Prostate gland (tissue), 2 donors: ENCODE data around the gene PRKAA1. TPM values are rescaled to one million over a fixed set of nuclear protein-coding genes. Genes with fewer than 3 reads are reported as not detected.
"Not testable (repeated sequence)": the region's sequence is repeated elsewhere in the genome, so short reads cannot be mapped to it uniquely, and the experiment has no call there.

ENCODE experiments used
- DNase-seq: peaks from one replicate; pipeline ENCODE4 v3.0.0-alpha.2; 2019; ENCODE audit warnings: low spot score
- H3K27ac ChIP-seq, 2 donors: fragments of 200-600 bp; sonication (generic); 2 replicates each; pipeline ENCODE4 v1.5.1; 2017 to 2019
- H3K27me3 ChIP-seq: fragments of 200-600 bp; sonication (generic); replicated peaks from 2 replicates; pipeline ENCODE4 v1.5.1; 2019; ENCODE audit not compliant: insufficient read depth
- H3K36me3 ChIP-seq, 2 donors: fragments of 200-600 bp; sonication (generic); 1 replicate in 1 of 2; 2 replicates in 1 of 2; pipeline versions ENCODE4 v1.5.1 to v1.8.1; 2017 to 2019
- H3K4me1 ChIP-seq: fragments of 200-600 bp; sonication (generic); replicated peaks from 2 replicates; pipeline ENCODE4 v1.5.1; 2019
- H3K4me3 ChIP-seq, 2 donors: fragments of 200-600 bp; sonication (generic); 2 replicates each; pipeline ENCODE4 v1.5.1; 2017 to 2019
- H3K9me3 ChIP-seq: fragments of 200-600 bp; sonication (generic); 2 replicates; pipeline ENCODE4 v1.5.1; 2017
- CTCF ChIP-seq, 4 experiments: fragments of 200-600 bp in 2 of 4; fragments of 450-650 bp in 2 of 4; sonication (generic) in 2 of 4; IDR thresholded peaks; 1 replicate in 3 of 4; 2 replicates in 1 of 4; pipeline ENCODE4 v1.5.1; 2016 to 2019; ENCODE audit warnings: antibody characterized with exemption in 4 of 4, mild to moderate bottlenecking in 2 of 4, moderate library complexity in 2 of 4
- POLR2A ChIP-seq: fragments of 450-650 bp; IDR thresholded peaks from one replicate; pipeline ENCODE4 v1.6.1; 2016; ENCODE audit warnings: antibody characterized with exemption, mild to moderate bottlenecking
- POLR2AphosphoS5 ChIP-seq: sonication (generic); formaldehyde crosslinking; IDR thresholded peaks from one replicate; pipeline ENCODE4 v1.6.1; 2017; ENCODE audit warnings: antibody characterized with exemption
- WGBS: methylation state at CpG from one replicate; pipeline ENCODE4 v1.1.5; 2018; 5-methylcytosine and 5-hydroxymethylcytosine counted together
- intact Hi-C: fragments of 100-400 bp; cut with DNase I; formaldehyde crosslinking; loops from one replicate; pipeline ENCODE4 v1.14.2; 2022
- small RNA-seq, 2 donors: library from RNA; depleted of rRNA; stranded (forward); fragments of <200 nt; gene quantifications; one replicate each; pipeline ENCODE3, GENCODE V24; 2016
- total RNA-seq, 2 donors: library from RNA; depleted of rRNA; stranded (reverse); fragments of >200 nt; gene quantifications; one replicate each; pipeline ENCODE4 v1.1.0, GENCODE V29; 2016

The PRKAA1 gene
- total RNA-seq, 2 donors from 2014 or later, result 64.9 to 110 TPM

- Histone ChIP-seq H3K4me1 (no peaks in the 10 kb centered on the region), H3K27me3 (no peaks in the 10 kb centered on the region), H3K27ac (no peak overlapping the region), H3K4me3 (no peak overlapping the region), H3K36me3 (no peaks in the 10 kb centered on the region), H3K9me3 (no peaks in the 10 kb centered on the region)
- TF ChIP-seq POLR2AphosphoS5 (no peak), CTCF (IDR thresholded peaks at IDR 0.05) (no peak), POLR2A (no peak)
- intact Hi-C loops, result no loop called here
- WGBS, result 88% methylated on average over 2 of the region's 2 CpGs
- no peak for DNase-seq
These were observed 82.2 kb downstream of the PRKAA1 start for GRCh38 chr5:40716000-40716399.

- Histone ChIP-seq H3K27me3 (no peaks in the 10 kb centered on the region), H3K4me3 (no peak overlapping the region), H3K36me3 (no peaks in the 10 kb centered on the region), H3K27ac (no peak overlapping the region), H3K9me3 (no peaks in the 10 kb centered on the region), H3K4me1 (no peaks in the 10 kb centered on the region)
- intact Hi-C loops, result no loop called here
- no peak for DNase-seq
- TF ChIP-seq POLR2A, result no peak
- no peak for TF ChIP-seq POLR2AphosphoS5
- TF ChIP-seq CTCF (IDR thresholded peaks at IDR 0.05), result no peak
These were observed 84.2 kb downstream of the PRKAA1 start for GRCh38 chr5:40714001-40714400.

- H3K4me3 ChIP-seq, intact Hi-C loops, DNase-seq, H3K27me3 ChIP-seq, H3K27ac ChIP-seq, H3K36me3 ChIP-seq, H3K9me3 ChIP-seq, H3K4me1 ChIP-seq: not testable (repeated sequence)
These were observed 87.6 kb downstream of the PRKAA1 start for GRCh38 chr5:40710575-40710974.

Small RNA genes within 50 kb of the gene (small RNA-seq; reads per million reads assigned to genes)
- 0 reads per million in 2 donors for gene RF00191
- gene SNORD72, result 20.6 to 30.7 reads per million in 2 donors

Other genes starting within 250 kb of the PRKAA1 start
- 10 to 100 TPM; 22.0 to 78.3 TPM for gene PTGER4, start 118.5 kb downstream of the PRKAA1 start, total RNA-seq
- 10 to 100 TPM; 11.9 to 17.6 TPM for gene TTC33, start 42.4 kb downstream of the PRKAA1 start, total RNA-seq
- gene RPL37, start 36.8 kb upstream of the PRKAA1 start, total RNA-seq, result 100 to 1,000 TPM; 188 to 343 TPM
- gene CARD6, start 43.0 kb upstream of the PRKAA1 start, total RNA-seq, result 1 to 10 TPM; 1.3 to 5.4 TPM
- gene C7, start 111.1 kb upstream of the PRKAA1 start, total RNA-seq, result 100 to 1,000 TPM in 1 of 2 donors, 10 to 100 TPM in 1; 68.2 to 147 TPM